ENCODE results near the gene PTER. TPM values are rescaled to one million over a fixed set of nuclear protein-coding genes. Genes with fewer than 3 reads are reported as not detected.

Gene PTER
- total RNA-seq, 1 donor from 2014 or later: 2.5 TPM

GRCh38 chr10:16544591-16544990, 107.8 kb downstream of the PTER start:
- Mint-ChIP-seq H3K27ac (ENCODE audit: unreplicated experiment) (no peak overlapping the region), H3K27me3 (ENCODE audit: low read depth, unreplicated experiment) (peaks cover 16% of the 10 kb centered on the region), H3K4me1 (ENCODE audit: low read depth, unreplicated experiment) (no peaks in the 10 kb centered on the region), H3K4me3 (ENCODE audit: unreplicated experiment) (no peak overlapping the region), H3K36me3 (ENCODE audit: low read depth, unreplicated experiment) (peaks cover 2% of the 10 kb centered on the region), H3K9me3 (ENCODE audit: unreplicated experiment) (peaks cover 2% of the 10 kb centered on the region)
- Histone ChIP-seq H4K20me1 (ENCODE audit: insufficient read depth, low read length) (no peaks in the 10 kb centered on the region), H3K9me3 (ENCODE audit: insufficient read depth, low read depth, low read length) (no peaks in the 10 kb centered on the region), H3K79me2 (ENCODE audit: insufficient read depth, low read length) (no peaks in the 10 kb centered on the region), H3K9ac (ENCODE audit: low read length) (no peak overlapping the region), H3K4me3 (ENCODE audit: insufficient read depth, low read depth, low read length) (no peak overlapping the region), H2AFZ (ENCODE audit: low read depth, low read length) (no peak overlapping the region), H3K4me1 (ENCODE audit: insufficient read depth, low read length) (no peaks in the 10 kb centered on the region), H3K27ac (ENCODE audit: low read depth, low read length) (no peak overlapping the region), H3K36me3 (ENCODE audit: insufficient read depth, low read length) (no peaks in the 10 kb centered on the region), H3K27me3 (ENCODE audit: insufficient read depth, low read length) (no peaks in the 10 kb centered on the region), H3K4me2 (ENCODE audit: low read length) (no peak overlapping the region)
- no peak for FAIRE-seq
- TF ChIP-seq CTCF (IDR thresholded peaks at IDR 0.05; ENCODE audit: insufficient read depth, low read depth, low read length) (no peak), EZH2 (IDR thresholded peaks at IDR 0.05; ENCODE audit: insufficient read depth, low read length) (no peak)
- DNase-seq (ENCODE audit: low read depth): no peak

GRCh38 chr10:16545116-16545736, 108.4 kb downstream of the PTER start:
- Mint-ChIP-seq H3K9me3 (ENCODE audit: unreplicated experiment) (peaks cover 2% of the 10 kb centered on the region), H3K27me3 (ENCODE audit: low read depth, unreplicated experiment) (peaks cover 11% of the 10 kb centered on the region)
- no peak overlapping the region for H3K9ac ChIP-seq (ENCODE audit: low read length)

More at GRCh38 chr10:16545116-16545736, 108.4 kb downstream of the PTER start:
- H3K36me3 Mint-ChIP-seq (ENCODE audit: low read depth, unreplicated experiment): peaks cover 2% of the 10 kb centered on the region
- Histone ChIP-seq H3K4me3 (ENCODE audit: insufficient read depth, low read depth, low read length) (no peak overlapping the region), H4K20me1 (ENCODE audit: insufficient read depth, low read length) (no peaks in the 10 kb centered on the region), H3K36me3 (ENCODE audit: insufficient read depth, low read length) (no peaks in the 10 kb centered on the region), H3K27me3 (ENCODE audit: insufficient read depth, low read length) (no peaks in the 10 kb centered on the region), H3K9me3 (ENCODE audit: insufficient read depth, low read depth, low read length) (no peaks in the 10 kb centered on the region), H3K4me1 (ENCODE audit: insufficient read depth, low read length) (no peaks in the 10 kb centered on the region), H2AFZ (ENCODE audit: low read depth, low read length) (no peak overlapping the region), H3K4me2 (ENCODE audit: low read length) (no peak overlapping the region), H3K79me2 (ENCODE audit: insufficient read depth, low read length) (no peaks in the 10 kb centered on the region), H3K27ac (ENCODE audit: low read depth, low read length) (no peak overlapping the region)
- FAIRE-seq (peak; percentile 39), DNase-seq (ENCODE audit: low read depth) (no peak)
- TF ChIP-seq EZH2 (IDR thresholded peaks at IDR 0.05; ENCODE audit: insufficient read depth, low read length): no peak
- TF ChIP-seq CTCF (IDR thresholded peaks at IDR 0.05; ENCODE audit: insufficient read depth, low read depth, low read length): peak; percentile 64
- H3K27ac Mint-ChIP-seq (ENCODE audit: unreplicated experiment): no peak overlapping the region
- H3K4me1 Mint-ChIP-seq (ENCODE audit: low read depth, unreplicated experiment): no peaks in the 10 kb centered on the region
- H3K4me3 Mint-ChIP-seq (ENCODE audit: unreplicated experiment): no peak overlapping the region

Measured in astrocyte (in vitro differentiated cells and primary cell).